ENCODE results near the gene AGXT2. TPM values are rescaled to one million over a fixed set of nuclear protein-coding genes. Genes with fewer than 3 reads are reported as not detected.
A peak's percentile ranks its signal among the peaks of the same experiment; 100 is the strongest.

Gene AGXT2
- total RNA-seq, 6 experiments from 2014 or later, result not detected

DNA sequence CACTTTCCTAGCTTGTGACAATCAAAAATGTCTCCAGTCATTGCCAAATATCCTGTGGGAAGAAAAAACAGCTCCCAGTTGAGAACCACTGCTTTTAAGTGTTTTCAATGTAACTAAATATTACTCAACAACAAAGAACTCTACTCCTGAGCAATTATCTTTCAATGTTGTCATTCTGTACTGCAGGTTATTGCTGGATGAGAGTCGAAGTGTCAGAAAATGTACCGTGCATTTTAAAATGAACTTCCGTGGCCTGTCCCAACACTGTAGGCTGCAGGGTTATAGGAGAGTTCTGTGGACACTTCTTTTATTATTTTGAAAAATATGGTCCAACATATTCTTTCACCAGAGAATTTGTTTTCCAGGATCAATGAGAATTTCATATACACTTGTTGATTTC is 34.8 kb upstream of the AGXT2 start:
- Mint-ChIP-seq H3K36me3 (ENCODE audit: low read depth) (no peaks in the 10 kb centered on the region), H3K9me3 (peaks cover 4% of the 10 kb centered on the region; the same call in 1 of the 2 replicates), H3K27ac (no peak overlapping the region), H3K27me3 (ENCODE audit: insufficient read depth) (peaks cover 1% of the 10 kb centered on the region; the same call in 1 of the 2 replicates), H3K4me1 (ENCODE audit: low read depth) (peaks cover 2% of the 10 kb centered on the region), H3K4me3 (no peak overlapping the region)
- no peak for DNase-seq
- TF ChIP-seq, protein P1, sequence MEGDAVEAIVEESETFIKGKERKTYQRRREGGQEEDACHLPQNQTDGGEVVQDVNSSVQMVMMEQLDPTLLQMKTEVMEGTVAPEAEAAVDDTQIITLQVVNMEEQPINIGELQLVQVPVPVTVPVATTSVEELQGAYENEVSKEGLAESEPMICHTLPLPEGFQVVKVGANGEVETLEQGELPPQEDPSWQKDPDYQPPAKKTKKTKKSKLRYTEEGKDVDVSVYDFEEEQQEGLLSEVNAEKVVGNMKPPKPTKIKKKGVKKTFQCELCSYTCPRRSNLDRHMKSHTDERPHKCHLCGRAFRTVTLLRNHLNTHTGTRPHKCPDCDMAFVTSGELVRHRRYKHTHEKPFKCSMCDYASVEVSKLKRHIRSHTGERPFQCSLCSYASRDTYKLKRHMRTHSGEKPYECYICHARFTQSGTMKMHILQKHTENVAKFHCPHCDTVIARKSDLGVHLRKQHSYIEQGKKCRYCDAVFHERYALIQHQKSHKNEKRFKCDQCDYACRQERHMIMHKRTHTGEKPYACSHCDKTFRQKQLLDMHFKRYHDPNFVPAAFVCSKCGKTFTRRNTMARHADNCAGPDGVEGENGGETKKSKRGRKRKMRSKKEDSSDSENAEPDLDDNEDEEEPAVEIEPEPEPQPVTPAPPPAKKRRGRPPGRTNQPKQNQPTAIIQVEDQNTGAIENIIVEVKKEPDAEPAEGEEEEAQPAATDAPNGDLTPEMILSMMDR (IDR thresholded peaks at IDR 0.05), result no peak

DNA sequence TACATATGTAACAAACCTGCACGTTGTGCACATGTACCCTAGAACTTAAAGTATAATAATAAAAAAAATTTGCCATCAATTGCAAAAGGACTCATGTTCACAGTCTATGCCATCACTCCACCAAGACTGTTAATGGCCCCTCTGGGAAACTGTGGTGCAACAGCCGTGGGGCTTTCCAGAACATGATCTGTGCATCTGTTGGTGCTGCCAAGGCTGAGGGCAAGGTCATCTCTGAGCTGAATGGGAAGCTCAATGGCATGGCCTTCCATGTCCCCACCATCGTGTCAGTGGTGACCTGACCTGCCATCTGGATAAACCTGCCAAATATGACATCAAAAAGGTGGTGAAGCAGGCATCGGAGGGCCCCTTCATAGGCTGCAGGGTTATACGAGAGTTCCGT is 33.4 kb upstream of the AGXT2 start:
- H3K9me3 Mint-ChIP-seq, result peaks cover 4% of the 10 kb centered on the region; the same call in 1 of the 2 replicates
- TF ChIP-seq, protein P1 (IDR thresholded peaks at IDR 0.05), result no peak

GRCh38 chr5:35073160-35073559 is 25.4 kb upstream of the AGXT2 start:
- Mint-ChIP-seq H3K4me3 (no peak overlapping the region), H3K36me3 (ENCODE audit: low read depth) (no peaks in the 10 kb centered on the region), H3K27ac (no peak overlapping the region), H3K4me1 (ENCODE audit: low read depth) (peaks cover 4% of the 10 kb centered on the region; the same call in 1 of the 2 replicates), H3K9me3 (no peaks in the 10 kb centered on the region), H3K27me3 (ENCODE audit: insufficient read depth) (no peaks in the 10 kb centered on the region; the same call in 1 of the 2 replicates)
- TF ChIP-seq, protein P1 (IDR thresholded peaks at IDR 0.05), result no peak
- no peak for DNase-seq

More for the DNA sequence above, 33.4 kb upstream of the AGXT2 start:
- Mint-ChIP-seq H3K36me3 (ENCODE audit: low read depth) (no peaks in the 10 kb centered on the region), H3K27me3 (ENCODE audit: insufficient read depth) (peaks cover 1% of the 10 kb centered on the region; the same call in 1 of the 2 replicates), H3K4me1 (ENCODE audit: low read depth) (no peaks in the 10 kb centered on the region), H3K4me3 (no peak overlapping the region), H3K27ac (no peak overlapping the region)
- DNase-seq, result no peak

DNA sequence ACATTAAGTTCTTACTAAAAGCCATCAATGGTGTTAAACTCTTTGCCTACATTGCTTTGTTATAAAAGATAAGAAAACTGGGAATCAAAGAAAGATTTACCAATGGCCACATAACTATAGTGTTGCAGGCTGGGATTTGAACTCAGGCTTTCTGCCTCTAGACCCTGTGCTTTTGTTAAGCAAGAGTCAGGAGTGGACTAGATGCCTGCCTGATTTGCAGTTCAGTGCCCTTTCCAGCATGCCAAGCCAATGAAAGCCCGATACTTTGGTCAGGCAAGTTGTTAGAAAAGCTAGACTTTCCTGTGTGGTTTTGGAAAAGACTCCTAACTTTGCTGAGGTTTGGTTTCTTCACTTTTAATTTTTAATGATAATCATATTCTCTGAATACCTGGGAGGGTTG is 21.4 kb upstream of the AGXT2 start:
- H3K9me3 Mint-ChIP-seq, result no peaks in the 10 kb centered on the region
- H3K4me1 Mint-ChIP-seq (ENCODE audit: low read depth), result peaks cover 19% of the 10 kb centered on the region
- H3K27me3 Mint-ChIP-seq (ENCODE audit: insufficient read depth), result no peaks in the 10 kb centered on the region
- no peak for DNase-seq
- no peak overlapping the region for H3K4me3 Mint-ChIP-seq
- H3K27ac Mint-ChIP-seq, result no peak overlapping the region
- H3K36me3 Mint-ChIP-seq (ENCODE audit: low read depth), result no peaks in the 10 kb centered on the region
- TF ChIP-seq, protein P1 (IDR thresholded peaks at IDR 0.05), result no peak

DNA sequence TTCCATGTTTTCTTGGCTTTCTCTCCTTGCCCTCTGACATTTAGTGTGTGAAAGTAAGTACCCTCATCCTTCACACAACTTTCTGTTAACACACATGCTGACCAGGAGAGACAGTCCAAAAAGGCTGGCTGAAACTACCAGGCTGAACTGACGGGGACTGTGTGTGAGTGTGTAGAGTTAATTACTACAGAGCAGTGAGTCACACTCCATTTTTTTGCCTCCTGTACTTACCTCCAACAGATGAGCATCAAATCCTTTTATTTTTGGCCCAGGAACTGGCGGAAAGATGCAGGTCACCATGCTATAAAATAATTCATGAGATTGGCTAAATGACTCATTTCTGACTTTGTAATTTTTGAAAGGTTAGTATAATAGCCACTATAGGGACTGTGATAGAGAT is 20.2 kb upstream of the AGXT2 start:
- Mint-ChIP-seq H3K4me1 (ENCODE audit: low read depth) (peaks cover 29% of the 10 kb centered on the region), H3K27me3 (ENCODE audit: insufficient read depth) (no peaks in the 10 kb centered on the region), H3K4me3 (no peak overlapping the region; the same call in 1 of the 2 replicates), H3K27ac (no peak overlapping the region), H3K36me3 (ENCODE audit: low read depth) (no peaks in the 10 kb centered on the region), H3K9me3 (no peaks in the 10 kb centered on the region)
- TF ChIP-seq, protein P1 (IDR thresholded peaks at IDR 0.05), result no peak
- DNase-seq, result peak; percentile 56

All from HFFc6 (cell line).